SIG-M5 treated with dmso at 0.1 percent for 504 hours (cell line): ENCODE measurements around the gene VWA5B1.

Experiments used
- DNase-seq: peaks from one replicate; lab custom pipeline; 2025; ENCODE audit not compliant: unreplicated experiment; lab: John Stamatoyannopoulos, UW

The VWA5B1 gene

GRCh38 chr1:20347699-20348098, 57.0 kb downstream of the VWA5B1 start:
- DNase-seq = no peak

- no peak for DNase-seq
These were observed 57.7 kb downstream of the VWA5B1 start for GRCh38 chr1:20348326-20348915.

GRCh38 chr1:20349561-20349960, 58.9 kb downstream of the VWA5B1 start:
- DNase-seq = no peak

GRCh38 chr1:20349971-20350370, 59.3 kb downstream of the VWA5B1 start:
- DNase-seq = no peak

GRCh38 chr1:20350421-20350820, 59.7 kb downstream of the VWA5B1 start:
- DNase-seq = no peak

- no peak for DNase-seq
These were observed 61.4 kb downstream of the VWA5B1 start for GRCh38 chr1:20351911-20352701.

GRCh38 chr1:20353836-20354235, 63.2 kb downstream of the VWA5B1 start:
- DNase-seq = no peak

GRCh38 chr1:20354610-20355009, 63.9 kb downstream of the VWA5B1 start:
- no peak for DNase-seq

GRCh38 chr1:20355101-20355827, 64.6 kb downstream of the VWA5B1 start:
- no peak for DNase-seq

- DNase-seq = no peak
These were observed 65.4 kb downstream of the VWA5B1 start for GRCh38 chr1:20355828-20356735.

- DNase-seq = no peak
These were observed 66.3 kb downstream of the VWA5B1 start for GRCh38 chr1:20356850-20357459.

GRCh38 chr1:20357796-20358195, 67.1 kb downstream of the VWA5B1 start:
- DNase-seq = no peak

GRCh38 chr1:20358761-20359263, 68.1 kb downstream of the VWA5B1 start:
- DNase-seq = no peak

GRCh38 chr1:20359451-20360330, 69.0 kb downstream of the VWA5B1 start:
- no peak for DNase-seq

- no peak for DNase-seq
These were observed 70.7 kb downstream of the VWA5B1 start for GRCh38 chr1:20361401-20361800.

GRCh38 chr1:20361805-20362381, 71.2 kb downstream of the VWA5B1 start:
- DNase-seq = no peak

GRCh38 chr1:20362856-20363255, 72.2 kb downstream of the VWA5B1 start:
- no peak for DNase-seq

- DNase-seq = no peak
These were observed 74.9 kb downstream of the VWA5B1 start for GRCh38 chr1:20365421-20366055.

- DNase-seq = no peak
These were observed 75.4 kb downstream of the VWA5B1 start for GRCh38 chr1:20366056-20366462.
